LHCN-M2 (cell line): ENCODE results near the gene GLB1L2. TPM values are rescaled to one million over a fixed set of nuclear protein-coding genes. Genes with fewer than 3 reads are reported as not detected.
"Not testable (repeated sequence)": the region's sequence is repeated elsewhere in the genome, so short reads cannot be mapped to it uniquely, and the experiment has no call there.

ENCODE experiments used
- DNase-seq: peaks from one replicate; pipeline ENCODE4 v3.0.0-alpha.2; 2012; ENCODE audit warnings: low read depth
- total RNA-seq: library from RNA; depleted of rRNA; stranded (reverse); fragments of >200 nt; gene quantifications from 2 replicates; pipeline ENCODE4 v1.2.3, GENCODE V29; 2014

GLB1L2 gene
- total RNA-seq, 1 experiment from 2014 or later, result not detected

DNA sequence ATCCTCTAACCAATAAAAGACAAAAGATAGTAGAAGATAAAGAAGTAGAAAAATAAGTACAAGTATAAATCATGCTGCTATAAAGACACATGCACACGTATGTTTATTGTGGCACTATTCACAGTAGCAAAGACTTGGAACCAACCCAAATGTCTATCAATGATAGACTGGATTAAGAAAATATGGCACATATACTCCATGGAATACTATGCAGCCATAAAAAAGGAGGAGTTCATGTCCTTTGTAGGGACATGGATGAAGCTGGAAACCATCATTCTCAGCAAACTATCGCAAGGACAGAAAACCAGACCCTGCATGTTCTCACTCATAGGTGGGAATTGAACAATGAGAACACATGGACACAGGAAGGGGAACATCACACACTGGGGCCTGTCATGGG lies 10.4 kb upstream of the GLB1L2 start:
- not testable (repeated sequence) for DNase-seq

DNA sequence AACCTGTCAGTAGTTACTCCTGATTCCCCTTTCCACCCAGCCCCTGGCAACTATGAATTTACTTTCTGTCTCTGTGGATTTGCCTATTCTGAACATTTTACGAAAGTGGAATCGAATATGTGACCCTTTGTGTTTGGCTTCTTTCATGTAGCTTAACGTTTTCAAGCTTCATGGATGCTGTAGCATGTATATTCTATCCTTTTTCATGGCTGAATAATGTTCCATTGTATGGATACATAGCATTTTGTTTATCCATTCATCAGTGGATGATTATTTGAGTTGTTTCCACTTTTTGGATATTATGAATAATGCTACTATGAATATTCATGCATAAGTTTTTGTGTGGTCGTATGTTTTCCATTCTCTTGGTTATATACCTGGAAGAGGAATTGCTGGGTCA lies 9.2 kb upstream of the GLB1L2 start:
- DNase-seq, result no peak

DNA sequence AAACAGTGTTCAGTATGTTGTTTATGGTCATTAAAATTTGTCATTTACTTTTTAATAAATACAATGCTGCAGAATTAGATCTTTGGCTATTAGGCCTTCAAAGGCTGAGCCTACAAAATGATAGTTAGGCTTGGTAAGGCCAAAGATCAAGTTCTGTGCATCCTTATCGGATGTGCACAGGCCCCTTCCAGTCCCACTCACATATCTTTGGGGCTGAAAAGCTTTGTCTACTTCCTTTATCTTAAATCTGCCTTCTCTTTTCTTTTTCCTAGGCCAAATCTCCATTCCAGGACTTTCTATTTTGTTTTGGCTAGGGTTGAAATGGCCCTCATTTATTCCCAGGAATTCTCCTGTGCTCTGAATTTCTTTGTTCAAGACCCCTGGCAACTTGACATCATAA lies 3.4 kb upstream of the GLB1L2 start:
- DNase-seq, result no peak

DNA sequence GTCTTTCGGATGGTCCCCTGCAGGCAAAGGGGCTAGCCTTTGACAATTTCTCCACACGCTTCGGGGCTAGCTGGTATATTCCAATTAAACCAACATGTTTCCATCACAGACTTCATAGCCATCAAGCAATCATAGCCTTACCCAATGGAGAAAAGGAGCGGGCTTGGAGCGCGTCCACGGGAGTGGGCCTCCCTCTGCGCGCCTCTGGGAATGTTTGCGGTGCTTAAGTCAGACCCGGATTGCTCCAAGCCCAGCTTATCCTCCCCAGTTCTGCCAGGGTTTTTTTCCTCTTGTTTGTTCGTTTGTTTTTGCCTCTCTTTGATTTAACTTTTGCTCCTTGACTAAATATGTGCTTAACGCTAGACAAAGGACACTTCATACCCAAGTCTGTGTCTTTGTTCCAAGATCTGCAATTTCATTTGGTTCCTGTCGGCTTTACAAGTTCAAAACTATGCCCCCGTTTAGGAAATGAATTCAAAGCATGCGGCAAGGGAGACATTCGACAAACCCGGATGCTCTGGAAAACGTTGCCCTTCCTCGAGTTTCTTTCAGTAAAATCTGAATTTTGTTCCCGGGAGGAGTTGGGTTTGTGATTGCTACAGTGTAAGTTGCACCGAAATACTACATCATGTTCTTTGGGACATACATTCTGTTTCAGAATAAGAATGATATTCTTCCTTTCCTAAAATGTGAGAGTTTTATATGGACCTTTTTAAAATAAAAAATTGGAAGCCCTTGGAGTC lies 1.0 kb upstream of the GLB1L2 start:
- no peak for DNase-seq

DNA sequence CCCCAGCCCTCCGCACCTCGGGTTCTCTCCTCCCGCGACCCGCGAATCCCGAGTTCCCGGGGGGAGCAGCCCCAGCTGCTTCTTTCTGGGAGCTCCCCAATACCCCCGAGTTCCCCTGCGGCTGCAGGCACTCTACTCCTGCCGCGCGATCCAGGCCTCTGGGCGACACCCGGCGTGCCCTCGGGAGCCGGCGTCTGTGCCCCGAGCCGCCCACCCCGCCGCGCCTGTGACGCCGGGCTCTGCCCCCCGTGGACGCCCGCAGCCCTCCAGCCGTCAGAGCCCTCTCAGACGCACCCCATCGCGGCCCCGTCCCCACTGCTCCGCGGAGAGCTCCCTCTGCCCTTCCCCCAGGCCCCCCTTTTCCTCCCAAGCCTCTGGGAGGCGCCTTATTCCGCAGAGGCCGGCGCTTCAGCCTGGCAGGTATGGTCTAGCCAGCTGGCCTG lies 422 bp downstream of the GLB1L2 start:
- no peak for DNase-seq

DNA sequence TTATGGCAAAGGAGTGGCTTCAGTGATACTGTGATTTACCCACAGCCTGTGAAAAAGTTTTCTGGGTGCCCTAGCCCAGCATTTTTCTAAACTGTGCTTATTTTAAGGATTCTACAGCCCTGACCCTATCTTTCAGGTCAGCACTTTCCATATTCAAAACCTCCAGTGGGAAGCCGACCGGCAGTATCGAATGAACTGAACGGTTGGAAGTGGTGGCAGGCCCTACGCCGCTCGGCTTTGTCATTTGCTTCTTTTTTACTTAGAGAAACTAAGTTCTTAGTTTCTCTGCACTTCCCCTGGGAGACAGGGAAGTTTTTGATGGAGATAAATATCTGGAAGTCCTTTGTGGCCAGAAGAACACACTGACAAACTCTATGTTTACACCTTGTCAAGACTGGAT lies 994 bp downstream of the GLB1L2 start:
- DNase-seq, result no peak

DNA sequence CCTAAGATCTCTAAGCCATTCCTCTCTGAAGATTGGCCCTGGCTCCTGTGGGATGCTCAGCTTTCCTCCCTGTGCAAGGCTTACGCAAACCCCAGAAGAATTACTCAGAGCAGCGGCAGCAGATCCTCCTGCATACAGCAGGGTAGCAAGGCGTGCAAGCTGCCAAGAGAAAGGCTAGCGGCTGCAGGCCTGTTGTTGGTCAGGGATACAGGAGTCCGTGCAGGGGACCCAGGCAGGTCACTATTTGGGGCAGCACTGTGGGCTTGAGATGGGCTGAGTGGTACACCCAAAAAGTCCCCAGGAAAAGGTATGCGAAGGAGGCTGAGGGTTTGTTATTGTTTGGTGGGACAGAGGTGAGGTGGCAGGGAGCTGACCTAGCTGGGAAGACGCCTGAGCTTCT lies 1.5 kb downstream of the GLB1L2 start:
- DNase-seq, result no peak

DNA sequence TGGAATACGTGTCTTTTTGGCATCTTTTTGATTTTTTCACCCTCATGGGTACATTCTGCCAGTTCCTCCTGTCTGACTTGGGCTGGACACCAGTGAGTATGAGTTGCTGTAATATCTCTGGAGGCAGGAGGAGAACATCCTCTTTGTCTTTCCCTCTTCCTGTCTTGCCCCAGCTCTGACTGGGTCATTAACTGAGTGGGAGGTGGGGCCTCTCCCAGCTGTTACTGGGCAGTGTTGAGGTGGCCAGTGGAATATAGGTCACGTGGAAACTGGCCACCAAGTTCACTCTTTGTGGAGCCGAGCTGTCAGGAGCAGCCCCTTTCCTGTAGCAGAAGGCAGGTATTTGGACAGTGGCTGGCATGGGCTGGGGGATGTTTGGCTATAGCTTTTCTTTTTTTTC lies 2.2 kb downstream of the GLB1L2 start:
- no peak for DNase-seq

DNA sequence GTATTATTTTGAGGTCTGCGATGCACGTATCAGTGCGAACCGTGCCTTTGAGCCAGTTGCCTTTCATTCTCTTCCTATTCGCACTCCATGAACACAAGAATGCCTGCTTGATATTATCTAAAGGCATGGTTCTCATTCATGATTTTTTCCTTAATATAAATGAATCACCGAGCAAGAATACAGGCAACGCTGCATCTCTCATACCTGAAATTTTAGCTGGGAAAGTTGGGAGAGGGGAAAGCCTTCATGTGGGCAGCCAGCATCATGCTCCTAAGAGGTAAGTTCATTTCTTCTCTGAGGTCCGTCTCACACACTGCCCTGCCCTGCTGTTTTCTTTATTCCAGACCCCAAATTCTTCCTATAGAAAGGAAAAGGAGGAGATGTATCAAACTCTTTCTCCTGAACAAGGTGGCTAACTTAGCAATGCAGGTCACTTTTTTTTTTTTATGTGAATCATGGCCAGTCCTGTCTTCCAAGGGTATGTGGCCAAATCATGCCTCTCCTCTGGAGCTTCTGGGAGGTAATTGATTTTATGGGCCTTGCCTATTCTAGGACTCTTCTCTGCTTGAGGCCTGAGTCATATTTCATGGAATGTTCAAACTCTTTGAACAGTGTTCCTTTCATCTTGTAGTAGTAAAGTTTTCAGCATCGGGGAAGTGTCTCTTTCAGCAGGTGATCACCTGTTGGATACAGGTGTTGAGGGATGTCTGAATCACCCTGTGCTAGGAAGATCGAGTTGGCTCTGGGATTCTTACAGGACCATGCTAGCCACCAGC lies 3.2 kb downstream of the GLB1L2 start:
- DNase-seq, result no peak

DNA sequence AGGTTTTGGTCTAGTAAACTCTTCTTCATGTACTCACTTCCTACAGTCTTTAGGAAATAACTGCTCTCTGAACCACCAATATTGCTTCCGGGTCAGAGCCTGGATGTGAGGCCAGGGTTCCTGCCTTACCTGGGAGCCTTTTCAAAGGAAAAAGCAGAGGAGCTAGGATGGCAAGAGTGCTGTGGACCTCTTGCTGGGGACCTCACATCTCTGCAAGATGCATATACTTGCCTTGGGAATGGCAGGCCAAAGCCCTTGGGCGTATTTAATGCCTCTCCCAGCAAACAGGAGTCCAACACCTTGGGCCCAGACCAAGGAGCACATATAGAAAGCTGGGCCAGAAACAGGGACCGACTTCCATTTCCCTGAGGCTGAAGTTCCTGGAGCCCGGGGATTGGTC lies 5.3 kb downstream of the GLB1L2 start:
- DNase-seq, result no peak

DNA sequence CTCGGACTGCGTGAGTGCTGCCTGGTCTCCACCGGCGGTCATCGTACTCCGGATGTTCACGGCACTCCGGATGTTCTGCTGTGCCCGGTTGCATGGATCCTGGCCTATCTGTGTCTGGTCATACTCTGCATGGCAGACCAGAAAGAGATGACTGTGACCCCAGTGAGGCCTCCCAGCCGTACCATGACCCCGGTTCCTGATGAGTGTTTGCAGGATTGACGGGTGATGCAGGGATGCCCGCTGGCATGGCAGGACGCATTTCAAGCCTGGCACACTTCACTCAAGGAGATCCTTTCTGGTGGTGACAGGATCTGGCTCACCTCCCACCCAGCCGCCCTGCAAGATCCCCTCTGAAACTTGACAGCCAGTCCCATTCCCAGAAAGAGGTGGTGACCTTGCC lies 6.3 kb downstream of the GLB1L2 start:
- DNase-seq, result no peak

DNA sequence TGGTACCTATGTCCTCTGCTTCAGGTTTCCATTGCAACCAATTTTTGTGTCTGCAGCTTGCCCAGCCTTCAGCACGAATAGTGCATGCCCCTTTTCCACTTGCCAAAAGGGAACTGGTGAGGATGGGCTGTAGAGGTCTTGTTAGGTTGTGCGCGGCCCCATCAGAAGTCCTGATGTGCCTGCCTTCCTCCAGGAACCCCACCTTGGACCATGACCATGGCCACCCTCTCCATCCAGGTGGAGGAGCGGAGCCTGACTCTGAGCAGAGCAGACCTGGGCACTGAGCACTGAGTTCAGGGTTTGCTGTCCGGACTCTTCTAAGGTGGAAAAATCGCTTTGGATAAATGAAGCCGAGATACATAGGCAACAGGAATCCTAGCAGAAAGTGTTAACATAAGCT lies 6.9 kb downstream of the GLB1L2 start:
- no peak for DNase-seq

DNA sequence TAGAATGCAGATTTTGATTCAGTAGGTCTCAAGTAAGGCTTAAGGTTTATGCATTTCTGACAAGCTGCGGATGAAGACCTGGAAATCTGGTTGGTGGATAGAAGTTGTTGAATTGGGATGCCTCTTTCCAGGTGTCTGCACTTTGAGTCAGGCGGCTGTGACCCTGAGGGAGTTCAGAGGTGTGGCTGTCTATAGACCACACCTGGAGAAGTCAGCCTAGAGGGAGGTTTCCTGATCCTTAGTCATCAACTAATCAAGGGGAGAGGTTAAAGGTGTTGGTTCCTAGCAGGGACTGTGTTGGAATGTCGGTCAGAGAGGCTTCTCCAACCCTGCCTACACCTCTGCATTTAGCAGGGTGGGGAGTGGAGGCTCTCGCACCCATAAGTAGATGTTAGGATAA lies 8.0 kb downstream of the GLB1L2 start:
- DNase-seq, result no peak

DNA sequence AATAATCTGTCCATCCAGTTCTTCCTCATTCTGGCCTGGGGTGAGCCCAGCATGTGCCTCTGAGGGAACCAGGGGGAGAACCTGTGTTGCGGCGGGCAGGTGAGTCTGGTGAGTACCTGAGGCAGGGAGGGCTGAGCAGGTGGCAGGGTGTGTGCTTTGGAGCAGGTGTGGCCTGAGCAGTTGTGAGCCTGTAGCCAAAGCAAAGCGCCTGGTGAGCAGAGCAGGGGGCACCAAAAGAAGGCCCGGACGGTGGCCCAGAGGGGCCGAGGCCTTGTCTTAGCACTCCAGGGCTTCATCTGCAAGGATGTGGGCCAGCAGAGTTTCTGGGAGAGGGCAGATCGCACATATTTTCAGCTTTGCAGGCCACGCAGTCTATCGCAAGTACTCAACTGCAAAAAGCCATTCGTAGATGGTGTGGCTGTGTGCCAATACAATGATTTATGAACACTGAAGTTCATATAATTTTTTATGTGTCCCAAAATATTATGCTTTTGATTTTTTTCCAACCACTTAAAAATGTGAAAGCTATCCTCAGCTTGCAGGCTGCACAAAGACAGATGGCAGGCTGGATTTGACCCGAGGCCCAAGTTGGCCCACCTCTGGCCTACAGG lies 8.7 kb downstream of the GLB1L2 start:
- DNase-seq, result no peak

DNA sequence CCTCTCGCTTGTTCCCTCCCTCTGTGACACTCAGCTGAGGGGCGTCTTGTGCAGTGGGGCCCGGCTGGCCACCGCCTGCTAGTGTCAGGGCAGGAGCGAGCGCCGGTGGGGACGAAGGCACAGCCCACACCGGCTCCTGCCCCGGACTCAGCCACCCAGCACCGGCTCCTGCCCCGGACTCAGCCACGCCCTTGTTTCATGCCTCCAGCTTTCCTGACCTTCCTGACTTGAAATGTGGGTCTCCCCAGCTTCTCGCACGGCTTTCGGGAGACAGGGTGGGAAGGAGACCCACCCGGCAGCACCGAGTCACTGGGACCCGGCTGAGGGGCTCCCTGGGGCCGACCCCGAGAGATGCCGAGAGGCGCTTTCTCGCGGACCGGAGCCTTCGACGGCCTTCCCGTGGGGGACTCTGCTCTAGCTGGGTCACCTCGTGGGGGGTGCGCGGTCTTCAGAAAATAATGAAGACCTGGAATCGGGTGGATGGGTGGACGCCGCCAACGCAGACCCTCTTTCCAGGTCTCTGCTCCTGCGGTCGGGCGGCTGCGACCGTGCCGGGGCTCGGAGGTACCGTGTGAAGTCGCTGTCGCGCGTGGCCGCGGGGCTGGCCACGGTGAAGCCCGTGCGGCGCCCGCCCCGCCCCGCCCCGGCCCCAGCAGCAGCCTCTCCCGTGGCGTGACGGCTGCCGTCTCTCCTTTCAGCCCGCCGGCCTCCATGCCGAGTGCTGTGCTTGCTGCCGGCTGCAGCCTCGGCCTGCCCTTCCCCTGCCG lies 10.2 kb downstream of the GLB1L2 start:
- DNase-seq, result no peak

DNA sequence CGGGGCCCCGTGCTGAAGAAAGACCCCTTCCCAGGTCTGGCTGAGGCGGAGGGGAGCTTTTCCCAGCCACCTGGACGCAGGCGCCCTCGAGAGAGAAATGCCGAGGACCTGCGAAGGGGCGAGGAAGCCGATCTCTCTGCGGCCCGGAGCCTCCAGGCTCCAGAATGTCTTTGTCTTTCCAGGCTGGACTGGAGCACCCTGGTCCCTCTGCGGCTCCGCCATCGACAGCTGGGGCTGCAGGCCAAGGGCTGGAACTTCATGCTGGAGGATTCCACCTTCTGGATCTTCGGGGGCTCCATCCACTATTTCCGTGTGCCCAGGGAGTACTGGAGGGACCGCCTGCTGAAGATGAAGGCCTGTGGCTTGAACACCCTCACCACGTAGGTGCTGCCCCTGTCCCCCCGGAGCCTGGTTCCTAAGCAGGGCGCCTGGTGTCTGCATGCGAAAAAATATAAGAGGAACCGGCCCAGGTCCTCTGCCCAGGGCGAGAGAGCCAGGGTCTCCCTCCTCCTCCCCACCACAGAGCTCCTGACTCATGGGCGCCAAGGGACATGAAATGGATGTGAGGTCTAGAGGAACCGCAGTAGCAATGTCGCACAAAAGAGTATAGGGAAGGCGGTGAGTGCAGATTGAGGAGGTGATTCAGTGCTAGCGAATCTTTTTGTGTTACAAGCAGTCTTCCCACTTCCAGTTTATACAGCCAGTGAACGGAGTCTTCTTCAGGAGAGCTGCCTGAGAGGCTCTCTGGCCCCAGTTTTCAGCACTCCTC lies 11.0 kb downstream of the GLB1L2 start:
- DNase-seq, result no peak

DNA sequence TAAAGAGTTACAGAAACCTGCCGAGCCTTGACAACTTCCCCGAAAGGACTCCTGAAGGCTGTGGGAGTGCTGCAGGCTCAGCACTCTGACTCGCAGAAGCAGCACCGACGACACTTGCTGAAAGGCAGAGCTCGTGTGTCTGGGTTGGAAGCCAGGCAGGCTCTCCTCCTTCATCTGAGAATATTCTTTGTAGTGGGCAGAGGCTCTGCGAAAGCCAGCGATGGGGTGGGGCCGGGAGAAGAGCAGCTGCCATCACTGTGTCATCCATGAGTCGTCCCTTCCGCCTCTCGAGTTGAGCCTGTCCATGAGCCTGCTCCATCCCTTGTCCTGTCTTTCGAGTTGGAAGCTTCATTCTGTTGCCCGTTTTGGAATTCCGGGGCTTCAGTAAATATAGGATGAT lies 11.9 kb downstream of the GLB1L2 start:
- DNase-seq, result peak; percentile 1

DNA sequence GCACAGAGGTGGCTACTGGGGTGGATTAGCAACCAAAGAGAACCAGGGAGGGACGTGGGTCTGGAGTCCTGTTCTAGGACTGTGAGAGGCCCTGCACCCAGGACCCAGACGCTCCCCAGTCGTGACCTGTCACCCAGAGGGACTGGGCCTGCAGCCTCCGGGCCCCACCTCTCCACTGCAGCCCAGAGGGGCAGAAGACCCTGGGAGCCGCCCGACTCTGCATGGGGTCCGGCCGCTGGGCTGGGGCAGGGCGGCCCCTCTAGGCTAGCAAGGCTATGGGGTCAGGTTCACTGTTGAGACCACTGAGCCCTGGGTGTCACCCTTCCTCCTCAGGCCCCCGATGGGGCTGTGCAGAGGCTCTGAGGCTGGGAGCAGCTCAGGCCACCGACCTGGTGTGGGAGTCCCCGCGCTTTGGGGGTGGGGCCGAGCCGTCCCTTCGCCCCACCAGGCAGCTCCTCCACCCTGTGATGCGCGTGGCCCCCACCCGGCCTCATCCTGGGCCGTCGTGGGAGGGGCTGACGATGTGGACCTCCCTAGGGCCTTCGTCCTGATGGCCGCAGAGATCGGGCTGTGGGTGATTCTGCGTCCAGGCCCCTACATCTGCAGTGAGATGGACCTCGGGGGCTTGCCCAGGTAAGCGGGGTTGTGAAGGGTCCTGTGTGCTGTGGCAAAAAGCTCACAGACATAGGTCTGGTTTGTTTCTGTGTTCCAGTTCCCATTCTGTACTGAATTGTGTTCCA lies 12.9 kb downstream of the GLB1L2 start:
- not testable (repeated sequence) for DNase-seq

DNA sequence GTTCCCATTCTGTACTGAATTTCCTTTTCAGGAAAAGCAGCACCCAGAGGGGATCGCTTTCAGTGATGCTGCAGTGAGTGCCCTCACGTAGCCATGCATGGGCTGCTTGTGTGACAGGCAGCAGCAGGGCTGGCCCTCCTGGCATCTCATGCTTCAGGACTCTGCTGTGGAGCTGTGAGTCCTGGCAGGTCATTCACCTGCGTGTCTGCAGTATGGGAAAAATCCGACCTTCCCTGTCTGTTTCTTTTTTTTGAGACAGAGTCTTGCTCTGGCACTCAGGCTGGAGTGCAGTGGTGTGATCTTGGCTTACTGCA lies 13.4 kb downstream of the GLB1L2 start:
- no peak for DNase-seq

DNA sequence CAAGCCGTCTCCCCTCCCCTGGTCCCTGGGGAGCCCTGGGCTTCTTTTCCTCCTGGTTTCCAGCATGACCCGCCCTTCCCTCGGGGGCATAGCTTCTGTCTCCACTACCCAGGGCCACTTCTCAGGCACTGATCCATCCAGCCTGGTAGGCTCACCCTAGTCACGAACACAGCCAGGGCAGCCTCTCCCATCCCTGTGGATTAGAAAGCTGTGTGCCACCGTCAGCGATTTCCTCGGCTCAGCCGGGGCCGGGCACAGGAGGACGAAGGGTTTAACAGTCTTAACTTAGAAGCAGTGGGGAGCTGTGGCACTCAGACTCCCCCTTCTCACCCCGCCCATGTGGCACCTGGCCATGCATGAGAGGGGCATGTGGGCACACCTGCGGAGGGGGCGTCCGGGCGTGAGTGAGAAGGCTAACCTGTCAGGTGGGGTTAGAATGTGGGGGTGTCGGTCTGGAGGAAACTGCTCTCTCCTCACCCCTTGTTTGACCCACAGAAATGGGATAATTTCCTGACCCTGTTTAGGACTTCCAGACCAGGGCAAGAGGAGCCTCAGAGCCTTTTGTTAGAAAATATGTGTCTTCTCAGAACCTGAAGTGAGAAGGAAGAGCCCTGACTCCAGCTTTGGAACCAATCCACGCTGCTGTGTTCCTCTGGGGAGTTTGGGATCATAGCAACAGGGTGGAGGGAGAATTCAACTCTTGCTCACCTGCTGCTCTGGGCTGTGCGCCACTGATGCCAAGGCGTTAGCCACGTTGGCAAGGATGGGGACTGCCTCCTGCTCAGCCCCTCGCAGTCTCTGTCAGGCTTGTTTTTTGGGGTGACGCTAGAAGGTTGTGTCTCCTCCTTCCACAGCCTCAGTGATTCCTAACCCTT lies 14.6 kb downstream of the GLB1L2 start:
- no peak for DNase-seq
